Body of pancreas (tissue), 4 donors: ENCODE data around the gene BLM.

ENCODE experiments used
- POLR2A ChIP-seq, 3 donors: fragments of 450-650 bp; IDR thresholded peaks; one replicate each; pipeline ENCODE4 v1.6.1; 2016; ENCODE audit warnings: antibody characterized with exemption in 3 of 3, mild to moderate bottlenecking in 2 of 3
- TF ChIP-seq, protein P1 (sequence below), 7 experiments: fragments of 450-650 bp in 4 of 7; fragments of 200-600 bp in 3 of 7; sonication (generic) in 3 of 7; IDR thresholded peaks; one replicate each; pipeline ENCODE4 v1.5.1; 2016 to 2019; ENCODE audit warnings: antibody characterized with exemption in 7 of 7

DNA sequence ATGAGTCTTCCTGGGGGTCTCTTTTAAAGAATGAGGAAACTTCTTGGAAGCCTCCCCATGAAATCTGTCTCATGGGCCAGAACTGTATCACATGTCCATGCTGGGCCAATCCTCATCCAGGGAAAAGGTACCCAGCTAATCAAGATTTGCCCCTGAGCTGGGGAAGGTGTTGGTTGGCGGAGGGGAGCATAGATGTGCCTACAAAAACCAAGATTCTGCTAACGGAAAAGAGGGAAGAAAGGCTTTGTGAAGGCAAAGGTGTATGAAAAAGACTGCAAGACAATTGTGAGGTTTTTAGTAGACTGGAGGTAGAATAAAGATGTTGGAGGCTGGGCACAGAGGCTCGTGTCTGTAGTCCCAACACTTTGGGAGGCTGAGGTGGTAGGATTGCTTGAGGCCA, 18.5 kb upstream of the BLM start:
- TF ChIP-seq, protein P1, sequence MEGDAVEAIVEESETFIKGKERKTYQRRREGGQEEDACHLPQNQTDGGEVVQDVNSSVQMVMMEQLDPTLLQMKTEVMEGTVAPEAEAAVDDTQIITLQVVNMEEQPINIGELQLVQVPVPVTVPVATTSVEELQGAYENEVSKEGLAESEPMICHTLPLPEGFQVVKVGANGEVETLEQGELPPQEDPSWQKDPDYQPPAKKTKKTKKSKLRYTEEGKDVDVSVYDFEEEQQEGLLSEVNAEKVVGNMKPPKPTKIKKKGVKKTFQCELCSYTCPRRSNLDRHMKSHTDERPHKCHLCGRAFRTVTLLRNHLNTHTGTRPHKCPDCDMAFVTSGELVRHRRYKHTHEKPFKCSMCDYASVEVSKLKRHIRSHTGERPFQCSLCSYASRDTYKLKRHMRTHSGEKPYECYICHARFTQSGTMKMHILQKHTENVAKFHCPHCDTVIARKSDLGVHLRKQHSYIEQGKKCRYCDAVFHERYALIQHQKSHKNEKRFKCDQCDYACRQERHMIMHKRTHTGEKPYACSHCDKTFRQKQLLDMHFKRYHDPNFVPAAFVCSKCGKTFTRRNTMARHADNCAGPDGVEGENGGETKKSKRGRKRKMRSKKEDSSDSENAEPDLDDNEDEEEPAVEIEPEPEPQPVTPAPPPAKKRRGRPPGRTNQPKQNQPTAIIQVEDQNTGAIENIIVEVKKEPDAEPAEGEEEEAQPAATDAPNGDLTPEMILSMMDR (IDR thresholded peaks at IDR 0.05) = no peak
- TF ChIP-seq POLR2A (IDR thresholded peaks at IDR 0.05) = no peak
